GM18873 (cell line): Measurements from ENCODE around the gene AAGAB.

ENCODE experiments used
- ATAC-seq: cut with Tn5 transposase; IDR thresholded peaks from one replicate; pipeline ENCODE4 v1.9.1; 2021; ENCODE audit warnings: mild to moderate bottlenecking, moderate library complexity, moderate number of reproducible peaks; ENCODE audit not compliant: unreplicated experiment, low FRiP score

Gene AAGAB

GRCh38 chr15:67190326-67190725, 64.1 kb downstream of the AAGAB start:
- no peak for ATAC-seq

- no peak for ATAC-seq
These were observed 65.0 kb downstream of the AAGAB start for GRCh38 chr15:67189326-67190051.

GRCh38 chr15:67188551-67189218, 65.8 kb downstream of the AAGAB start:
- no peak for ATAC-seq

- ATAC-seq = no peak
These were observed 67.1 kb downstream of the AAGAB start for GRCh38 chr15:67187351-67187854.

GRCh38 chr15:67186688-67187087, 67.8 kb downstream of the AAGAB start:
- no peak for ATAC-seq

GRCh38 chr15:67186226-67186649, 68.2 kb downstream of the AAGAB start:
- no peak for ATAC-seq

GRCh38 chr15:67185621-67186225, 68.7 kb downstream of the AAGAB start:
- ATAC-seq = no peak

- ATAC-seq = no peak
These were observed 69.4 kb downstream of the AAGAB start for GRCh38 chr15:67185051-67185450.

GRCh38 chr15:67184208-67184925, 70.1 kb downstream of the AAGAB start:
- ATAC-seq = no peak

- ATAC-seq = no peak
These were observed 70.9 kb downstream of the AAGAB start for GRCh38 chr15:67183443-67184169.

GRCh38 chr15:67181221-67181639, 73.2 kb downstream of the AAGAB start:
- no peak for ATAC-seq

- no peak for ATAC-seq
These were observed 73.8 kb downstream of the AAGAB start for GRCh38 chr15:67180514-67181191.

GRCh38 chr15:67180035-67180434, 74.4 kb downstream of the AAGAB start:
- ATAC-seq = no peak

- no peak for ATAC-seq
These were observed 75.0 kb downstream of the AAGAB start for GRCh38 chr15:67179411-67179995.

- ATAC-seq = no peak
These were observed 75.8 kb downstream of the AAGAB start for GRCh38 chr15:67178569-67179210.

- no peak for ATAC-seq
These were observed 76.7 kb downstream of the AAGAB start for GRCh38 chr15:67177752-67178151.

GRCh38 chr15:67176195-67176971, 78.1 kb downstream of the AAGAB start:
- ATAC-seq = no peak

GRCh38 chr15:67175643-67176071, 78.8 kb downstream of the AAGAB start:
- no peak for ATAC-seq
